Esophagus squamous epithelium (tissue), 5 donors: ENCODE data around the gene STAT4. TPM values are rescaled to one million over a fixed set of nuclear protein-coding genes. Genes with fewer than 3 reads are reported as not detected.
A peak's percentile ranks its signal among the peaks of the same experiment; 100 is the strongest.

ENCODE experiments used
- DNase-seq: peaks from one replicate; lab custom pipeline; 2025; lab: John Stamatoyannopoulos, UW
- H3K27ac ChIP-seq, 4 donors: fragments of 200-600 bp; sonication (generic); one replicate each; pipeline ENCODE4 v1.5.1; 2016 to 2019; ENCODE audit warnings: mild to moderate bottlenecking in 1 of 4
- H3K27me3 ChIP-seq, 4 donors: fragments of 200-600 bp; sonication (generic); 1 replicate in 3 of 4; 2 replicates in 1 of 4; pipeline versions ENCODE4 v1.5.1 to v1.6.0; 2017 to 2021; ENCODE audit warnings: antibody characterized with exemption in 1 of 4
- H3K36me3 ChIP-seq, 3 donors: fragments of 200-600 bp; sonication (generic); one replicate each; pipeline ENCODE4 v1.5.1; 2016 to 2019
- H3K4me1 ChIP-seq, 3 donors: fragments of 200-600 bp; sonication (generic); one replicate each; pipeline ENCODE4 v1.5.1; 2017 to 2019
- H3K4me3 ChIP-seq, 4 donors: fragments of 200-600 bp; sonication (generic); 1 replicate in 3 of 4; 2 replicates in 1 of 4; pipeline ENCODE4 v1.5.1; 2016 to 2019; ENCODE audit warnings: mild to moderate bottlenecking in 2 of 4, moderate library complexity in 1 of 4
- H3K9me3 ChIP-seq, 3 donors: fragments of 200-600 bp; sonication (generic); one replicate each; pipeline ENCODE4 v1.5.1; 2016 to 2019
- CTCF ChIP-seq, 6 experiments: fragments of 450-650 bp in 4 of 6; fragments of 200-600 bp in 2 of 6; sonication (generic) in 2 of 6; IDR thresholded peaks; one replicate each; pipeline ENCODE4 v1.5.1; 2016 to 2019; ENCODE audit warnings: antibody characterized with exemption in 6 of 6, mild to moderate bottlenecking in 4 of 6, moderate library complexity in 4 of 6
- POLR2A ChIP-seq, 4 donors: fragments of 450-650 bp; IDR thresholded peaks; one replicate each; pipeline ENCODE4 v1.6.1; 2017; ENCODE audit warnings: antibody characterized with exemption in 4 of 4, mild to moderate bottlenecking in 4 of 4, moderate library complexity in 3 of 4
- WGBS, 2 donors: methylation state at CpG; one replicate each; pipeline ENCODE4 v1.1.5; 2018; 5-methylcytosine and 5-hydroxymethylcytosine counted together
- intact Hi-C: fragments of 100-400 bp; cut with DNase I; formaldehyde crosslinking; loops from one replicate; pipeline ENCODE4 v1.15.0; 2022
- total RNA-seq, 4 donors: library from RNA; depleted of rRNA; stranded (reverse); fragments of >200 nt; gene quantifications; one replicate each; pipeline ENCODE4 v1.1.0, GENCODE V29; 2016
- donor health status: DM: yes; HTN: yes; CAD: no.

STAT4 gene
- total RNA-seq, 4 donors from 2014 or later = 0.47 to 3.2 (median 2.1) TPM

- intact Hi-C loops = no loop called here
- 74 to 90% methylated on average over 2 of the region's 2 CpGs for WGBS, 2 donors
- TF ChIP-seq POLR2A (IDR thresholded peaks at IDR 0.05) (no peak), CTCF (IDR thresholded peaks at IDR 0.05) (no peak)
Measured at GRCh38 chr2:191015239-191015638, 135.6 kb downstream of the STAT4 start.

GRCh38 chr2:191014653-191015020, 136.2 kb downstream of the STAT4 start:
- no peak for DNase-seq
- TF ChIP-seq POLR2A (IDR thresholded peaks at IDR 0.05) (no peak), CTCF (IDR thresholded peaks at IDR 0.05) (no peak)

More at GRCh38 chr2:191015239-191015638, 135.6 kb downstream of the STAT4 start:
- Histone ChIP-seq H3K27ac (no peak overlapping the region), H3K36me3 (peaks cover 0 to 6% (median 0%) of the 10 kb centered on the region in 3 donors), H3K4me3 (no peak overlapping the region), H3K4me1 (peaks cover 25 to 41% (median 31%) of the 10 kb centered on the region in 3 donors), H3K27me3 (no peaks in the 10 kb centered on the region), H3K9me3 (no peaks in the 10 kb centered on the region)
- no peak for DNase-seq

GRCh38 chr2:191013932-191014652, 136.7 kb downstream of the STAT4 start, which contains the start of gene STAT1:
STAT1 (minus strand) TSS chr2:191014171; CDS start chr2:191010003, 4,168 bp downstream.
- Histone ChIP-seq H3K4me3 (peak within 1 kb of the TSS; percentile 79 to 90 (median 83)), H3K4me1 (peaks cover 25 to 42% (median 31%) of the 10 kb centered on the region in 3 donors), H3K27me3 (no peaks in the 10 kb centered on the region), H3K9me3 (no peaks in the 10 kb centered on the region), H3K27ac (peak within 1 kb of the TSS; percentile 88 to 96 (median 94)), H3K36me3 (peaks cover 0 to 17% (median 0%) of the 10 kb centered on the region in 3 donors)
- WGBS, 2 donors = 1% methylated on average over 20 to 26 of the region's 68 CpGs
- DNase-seq = peak; percentile 40
- TF ChIP-seq CTCF (IDR thresholded peaks at IDR 0.05) (peak in 5 of 6 experiments; percentile 9 to 27 (median 17)), POLR2A (IDR thresholded peaks at IDR 0.05) (peak in 3 of 4 donors; percentile 49 to 95 (median 90))
- intact Hi-C loops = no loop called here

More at GRCh38 chr2:191014653-191015020, 136.2 kb downstream of the STAT4 start:
- Histone ChIP-seq H3K36me3 (peaks cover 0 to 12% (median 0%) of the 10 kb centered on the region in 3 donors), H3K9me3 (no peaks in the 10 kb centered on the region), H3K4me3 (peak overlapping the region; percentile 79 to 90 (median 83)), H3K27ac (peak overlapping the region; percentile 88 to 96 (median 94)), H3K4me1 (peaks cover 25 to 42% (median 31%) of the 10 kb centered on the region in 3 donors), H3K27me3 (no peaks in the 10 kb centered on the region)
- intact Hi-C loops = no loop called here
- 36 to 44% methylated on average over 4 of the region's 4 CpGs for WGBS, 2 donors

- Histone ChIP-seq H3K36me3 (peaks cover 0 to 22% (median 0%) of the 10 kb centered on the region in 3 donors), H3K27ac (peak overlapping the region; percentile 88 to 96 (median 94)), H3K4me3 (peak overlapping the region; percentile 79 to 90 (median 83)), H3K9me3 (no peaks in the 10 kb centered on the region), H3K4me1 (peaks cover 25 to 42% (median 31%) of the 10 kb centered on the region in 3 donors), H3K27me3 (no peaks in the 10 kb centered on the region)
- no peak for DNase-seq
- intact Hi-C loops = no loop called here
- 0 to 2% methylated on average over 10 to 14 of the region's 14 CpGs for WGBS, 2 donors
- TF ChIP-seq POLR2A (IDR thresholded peaks at IDR 0.05) (no peak), CTCF (IDR thresholded peaks at IDR 0.05) (no peak)
Measured at GRCh38 chr2:191013682-191013931, 137.2 kb downstream of the STAT4 start.
